ENCODE data around the gene KDM2A. TPM values are rescaled to one million over a fixed set of nuclear protein-coding genes. Genes with fewer than 3 reads are reported as not detected.
A peak's percentile ranks its signal among the peaks of the same experiment; 100 is the strongest.

Gene KDM2A
- total RNA-seq, 1 donor from 2014 or later, result 92.8 TPM

DNA sequence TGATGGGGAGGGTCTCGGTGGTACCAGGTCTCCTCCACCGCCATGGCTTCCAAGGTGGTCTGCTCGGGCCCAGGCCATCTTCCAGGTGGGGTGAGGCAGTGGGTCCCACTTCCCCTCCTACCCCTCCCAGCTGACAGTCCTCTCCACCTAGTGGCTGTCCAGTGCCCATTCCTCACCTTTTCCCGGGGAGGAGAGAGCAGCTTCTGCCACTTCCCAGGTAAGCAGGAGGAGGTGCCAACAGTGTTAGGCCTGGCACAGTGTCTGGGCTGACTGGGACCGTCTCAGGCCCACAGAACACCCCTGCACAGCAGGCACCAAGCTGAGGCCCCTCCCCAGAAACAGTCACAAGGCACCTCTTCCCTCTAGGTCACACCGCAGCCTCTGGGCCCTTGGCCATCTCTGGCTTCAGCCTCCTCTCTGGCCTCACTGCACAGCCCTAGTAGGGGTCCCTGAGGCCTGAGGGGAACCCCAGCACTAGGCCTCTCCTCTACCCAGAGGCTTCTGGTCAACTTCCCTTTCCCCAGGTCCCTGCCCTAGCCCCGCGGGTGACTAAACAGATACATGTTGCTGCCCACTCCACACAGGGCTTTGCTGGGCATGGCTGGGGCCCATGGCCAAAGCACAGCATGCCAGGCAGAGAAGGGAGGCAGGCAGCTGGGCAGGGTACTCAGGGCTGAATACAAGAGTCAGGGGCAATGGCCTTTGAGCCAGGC, 167.7 kb downstream of the KDM2A start:
- DNase-seq (ENCODE audit: low spot score) (no peak), ATAC-seq (peak; percentile 3)
- intact Hi-C loops (cut with DNase I), result no loop called here

DNA sequence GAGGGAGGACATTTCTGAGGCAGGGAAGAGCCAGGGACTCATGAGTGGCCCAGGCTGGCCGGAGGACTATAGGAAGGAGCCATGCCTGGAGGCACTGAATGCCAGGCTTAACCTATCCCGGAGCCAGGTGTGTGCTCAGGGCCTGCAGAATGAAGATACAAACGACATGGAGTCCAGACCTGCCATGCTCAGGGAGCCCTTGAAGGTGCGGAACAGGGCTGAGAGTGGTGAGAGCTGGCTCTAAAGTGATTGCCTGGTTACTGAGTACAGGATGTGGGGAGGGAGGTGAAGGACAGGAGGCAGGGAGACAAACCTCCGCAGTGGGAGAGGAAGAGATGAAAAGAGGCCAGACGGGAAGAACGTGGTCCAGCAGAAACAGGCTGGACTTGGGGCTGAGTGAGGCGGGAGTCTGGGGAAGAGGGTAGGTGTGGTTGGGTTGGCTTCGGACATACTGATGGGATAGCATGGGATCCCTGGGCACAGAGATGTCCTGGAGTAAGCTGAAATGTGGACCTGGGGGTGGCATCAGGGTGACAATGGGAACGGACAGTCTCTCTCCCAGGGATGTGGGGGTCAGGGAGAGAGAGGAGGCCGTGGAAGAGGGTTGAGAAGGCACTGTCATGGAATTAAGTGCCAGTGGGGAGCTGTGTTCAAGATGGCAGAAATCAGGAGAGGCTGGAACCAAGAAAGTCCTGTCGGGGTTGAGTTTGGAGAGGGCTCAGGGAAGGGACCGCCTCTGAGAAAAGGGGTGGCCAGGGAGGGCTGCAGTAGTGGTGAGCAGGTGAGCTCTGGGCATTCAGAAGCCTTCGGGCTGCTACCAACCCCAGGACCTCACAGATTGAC, 168.5 kb downstream of the KDM2A start:
- DNase-seq (ENCODE audit: low spot score), result no peak
- ATAC-seq, result no peak
- intact Hi-C loops (cut with DNase I), result no loop called here

DNA sequence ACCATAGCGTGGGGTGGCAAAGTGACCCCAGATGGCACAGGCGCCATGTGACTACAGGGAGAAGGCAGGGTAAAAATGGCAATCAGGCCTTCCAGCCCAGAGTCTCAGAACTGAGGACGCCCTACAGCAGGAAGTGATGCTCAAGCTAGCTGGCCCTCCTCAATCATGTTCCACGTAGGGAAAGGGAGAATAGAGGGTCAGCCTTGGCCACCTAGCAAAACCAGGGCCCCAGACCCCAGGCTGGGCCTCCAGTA, 169.1 kb downstream of the KDM2A start:
- DNase-seq (ENCODE audit: low spot score) (no peak), ATAC-seq (no peak)
- intact Hi-C loops (cut with DNase I), result no loop called here

DNA sequence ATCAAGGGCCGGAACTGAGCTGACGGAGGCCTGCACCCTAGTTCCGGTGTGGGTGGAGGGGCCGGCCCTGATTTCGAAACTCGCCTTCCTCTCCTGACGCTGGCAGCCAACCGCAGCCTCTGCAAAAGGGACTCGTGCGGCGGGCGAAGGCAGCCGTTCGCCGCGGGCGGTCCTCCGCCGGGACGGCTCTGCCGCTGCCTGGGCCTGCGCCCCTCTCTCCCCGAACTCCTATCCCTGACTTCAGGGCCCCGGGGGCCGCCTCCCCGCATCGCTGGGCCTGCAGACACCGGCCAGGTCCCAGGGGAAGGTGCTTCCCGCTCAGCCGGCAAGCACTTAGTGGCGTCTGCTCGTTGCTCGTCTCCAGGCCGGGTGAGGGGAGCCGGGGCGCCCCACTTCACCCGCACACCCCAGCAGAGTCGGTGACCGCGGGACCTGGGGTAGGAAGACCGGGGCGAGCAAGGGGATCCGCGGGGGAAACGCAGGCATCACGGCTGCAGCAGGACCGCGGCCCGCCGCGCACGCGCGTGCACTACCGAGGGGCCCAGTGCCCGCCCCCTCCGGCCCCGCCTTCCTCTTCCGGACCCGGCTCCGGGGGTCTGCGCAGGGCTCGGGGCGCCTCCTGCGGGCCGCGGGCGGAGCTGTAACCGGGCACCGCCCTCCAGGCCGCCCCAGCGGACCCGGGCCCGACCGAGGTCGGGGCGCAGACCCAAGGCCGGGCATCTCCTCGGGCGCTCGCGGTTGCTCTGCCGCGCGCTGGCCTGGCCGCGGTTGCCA, 169.6 kb downstream of the KDM2A start:
- intact Hi-C loops (cut with DNase I), result no loop called here
- peak; percentile 92 for DNase-seq (ENCODE audit: low spot score)
- ATAC-seq, result peak; percentile 84

DNA sequence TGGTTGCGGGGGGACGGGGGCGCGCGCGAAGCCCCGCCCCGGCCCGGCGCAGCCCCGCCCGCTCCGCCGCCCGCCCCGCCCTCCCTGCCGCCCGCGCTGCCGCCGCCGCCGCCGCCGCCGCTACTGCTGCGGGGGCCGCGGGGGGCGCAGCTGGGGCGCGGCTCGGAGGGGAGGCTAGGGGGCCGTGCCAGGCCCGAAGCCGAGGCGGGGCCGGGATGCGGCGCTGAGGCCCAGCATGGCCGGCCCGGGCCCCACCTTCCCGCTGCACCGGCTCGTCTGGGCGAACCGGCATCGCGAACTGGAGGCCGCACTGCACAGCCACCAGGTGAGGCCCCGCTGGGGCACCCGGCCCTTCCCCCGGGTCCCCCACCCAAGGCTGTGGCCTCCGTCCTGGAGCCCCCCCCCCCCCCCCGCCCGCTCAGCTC, 170.2 kb downstream of the KDM2A start, which contains the start of gene ANKRD13D:
Gene ANKRD13D, plus strand, starts transcription at position 78 of the 425 bp plus-strand sequence. Its CDS starts 158 bp downstream, at position 236.
- ATAC-seq (peak; percentile 28), DNase-seq (ENCODE audit: low spot score) (no peak)
- intact Hi-C loops (cut with DNase I), result no loop called here

DNA sequence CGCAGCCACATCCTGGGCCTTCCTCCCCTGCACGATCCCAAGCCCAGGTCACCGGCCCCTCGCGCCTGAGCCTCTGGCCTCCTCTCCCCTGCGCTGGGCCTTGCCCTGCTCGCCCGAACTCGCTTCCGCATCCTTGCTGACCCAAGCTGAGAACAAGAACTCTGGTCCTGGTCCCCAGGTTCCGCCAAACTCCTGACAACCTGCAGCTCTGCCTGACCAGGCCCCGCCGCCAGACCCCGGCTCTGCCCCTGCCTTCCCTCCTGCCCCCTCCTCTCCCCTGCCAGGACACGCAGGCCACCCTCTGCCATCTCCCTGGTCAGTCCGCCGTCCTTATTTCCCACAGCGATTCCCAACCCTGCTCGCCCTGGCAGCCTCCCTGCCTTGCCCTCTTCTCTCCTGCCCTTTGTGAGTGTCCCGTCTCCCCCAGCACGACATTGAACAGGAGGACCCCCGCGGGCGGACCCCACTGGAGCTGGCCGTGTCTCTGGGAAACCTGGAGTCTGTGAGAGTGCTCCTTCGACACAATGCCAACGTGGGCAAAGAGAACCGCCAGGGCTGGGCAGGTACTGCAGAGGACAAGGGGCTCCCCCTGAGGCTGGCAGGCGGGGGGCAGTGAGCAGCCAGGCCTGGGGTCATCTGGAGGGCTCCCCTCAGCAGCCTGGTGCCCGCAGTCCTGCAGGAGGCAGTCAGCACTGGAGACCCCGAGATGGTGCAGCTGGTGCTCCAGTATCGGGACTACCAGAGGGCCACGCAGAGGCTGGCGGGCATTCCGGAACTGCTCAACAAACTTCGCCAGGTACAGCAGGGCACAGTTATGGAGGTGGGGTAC, 170.8 kb downstream of the KDM2A start:
- no peak for ATAC-seq
- no peak for DNase-seq (ENCODE audit: low spot score)
- intact Hi-C loops (cut with DNase I), result no loop called here

DNA sequence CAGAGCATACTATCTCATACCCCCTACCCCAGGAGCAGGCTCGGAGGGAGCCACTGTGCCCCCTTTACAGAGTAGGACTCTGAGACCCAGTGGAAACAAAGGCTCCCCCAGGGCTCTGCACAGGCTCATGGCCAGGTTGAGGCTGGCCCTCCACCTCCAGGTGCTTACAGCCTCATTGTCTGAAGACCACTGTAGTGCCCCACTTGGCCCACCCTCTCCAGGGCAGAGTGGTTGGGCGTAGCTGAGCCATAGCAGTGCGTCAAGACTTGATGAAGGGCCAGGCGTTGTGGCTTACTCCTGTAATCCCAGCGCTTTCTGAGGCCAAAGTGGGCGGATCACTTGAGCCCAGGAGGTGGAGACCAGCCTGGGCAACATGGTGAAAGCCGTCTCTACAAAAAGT, 171.7 kb downstream of the KDM2A start:
- ATAC-seq (no peak), DNase-seq (ENCODE audit: low spot score) (no peak)

DNA sequence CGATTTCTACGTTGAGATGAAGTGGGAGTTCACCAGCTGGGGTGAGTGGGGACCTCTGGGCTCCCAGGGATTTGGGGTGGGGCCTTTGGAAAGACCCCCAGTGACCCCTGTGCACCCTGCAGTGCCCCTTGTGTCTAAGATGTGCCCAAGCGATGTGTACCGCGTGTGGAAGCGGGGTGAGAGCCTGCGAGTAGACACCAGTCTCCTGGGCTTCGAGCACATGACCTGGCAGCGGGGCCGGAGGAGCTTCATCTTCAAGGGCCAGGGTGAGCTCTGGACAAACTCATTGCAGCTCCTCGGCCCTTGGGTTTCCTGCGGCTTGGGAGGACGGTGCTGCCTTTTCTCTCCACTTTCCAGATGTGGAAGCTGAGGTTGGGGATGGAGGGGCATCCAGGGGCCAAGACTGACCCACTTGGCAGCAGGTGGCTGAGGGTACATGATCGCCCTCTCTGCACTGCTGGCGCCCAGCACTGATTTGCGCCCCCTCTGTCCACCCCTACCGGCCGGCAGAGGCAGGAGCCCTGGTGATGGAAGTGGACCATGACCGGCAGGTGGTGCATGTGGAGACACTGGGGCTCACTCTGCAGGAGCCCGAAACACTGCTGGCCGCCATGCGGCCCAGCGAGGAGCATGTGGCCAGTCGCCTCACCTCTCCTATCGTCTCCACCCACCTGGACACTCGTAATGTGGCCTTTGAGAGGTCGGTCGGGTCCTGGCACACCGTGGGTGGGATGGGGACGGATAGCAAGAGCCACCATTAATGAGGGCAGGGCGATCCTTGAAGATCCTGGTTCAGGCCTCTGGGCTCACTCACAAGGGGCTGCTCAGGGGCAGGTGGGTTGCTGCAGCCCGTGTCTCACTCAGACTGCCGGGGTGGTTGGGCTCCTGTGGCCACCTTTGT, 172.7 kb downstream of the KDM2A start:
- no peak for DNase-seq (ENCODE audit: low spot score)
- intact Hi-C loops (cut with DNase I), result no loop called here
- ATAC-seq, result no peak

More for the DNA sequence above, 171.7 kb downstream of the KDM2A start:
- intact Hi-C loops (cut with DNase I), result no loop called here

DNA sequence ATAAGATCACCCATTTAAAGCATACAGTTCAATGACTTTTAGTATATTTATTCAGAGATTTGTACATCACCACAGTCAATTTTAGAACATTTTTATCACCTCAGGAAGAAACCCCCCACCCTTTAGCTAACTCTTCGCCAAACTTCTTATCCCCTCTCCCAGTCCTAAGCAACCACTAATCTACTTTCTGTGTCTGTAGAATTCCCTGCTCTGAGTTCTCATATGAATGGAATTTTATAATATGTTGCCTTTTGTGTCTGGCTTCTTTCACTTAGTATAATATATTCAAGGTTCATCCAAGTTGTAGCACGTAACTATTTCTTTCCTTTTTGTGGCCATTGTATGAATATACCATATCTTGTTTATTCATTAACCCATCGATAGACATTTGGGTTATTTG, 173.6 kb downstream of the KDM2A start:
- intact Hi-C loops (cut with DNase I), result no loop called here
- DNase-seq (ENCODE audit: low spot score) (no peak), ATAC-seq (no peak)

DNA sequence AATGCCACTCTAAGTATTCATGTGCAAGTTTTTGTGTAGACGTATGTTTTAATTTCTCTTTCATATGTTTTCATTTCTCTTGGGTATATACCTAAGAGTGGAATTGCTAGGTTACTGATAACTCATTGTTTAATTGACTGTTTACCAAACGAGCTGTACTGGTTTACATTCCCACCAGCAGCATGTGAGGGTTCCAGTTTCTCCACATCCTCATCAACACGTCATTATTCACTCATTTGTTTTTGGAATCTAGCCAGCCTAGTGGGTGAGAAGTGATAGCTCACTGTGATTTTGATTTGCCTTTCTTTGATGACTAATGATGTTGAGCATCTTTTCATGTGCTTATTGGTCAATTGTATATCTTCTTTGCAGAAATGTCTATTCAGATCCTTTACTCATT, 174.0 kb downstream of the KDM2A start:
- no peak for DNase-seq (ENCODE audit: low spot score)
- ATAC-seq, result no peak
- intact Hi-C loops (cut with DNase I), result no loop called here

DNA sequence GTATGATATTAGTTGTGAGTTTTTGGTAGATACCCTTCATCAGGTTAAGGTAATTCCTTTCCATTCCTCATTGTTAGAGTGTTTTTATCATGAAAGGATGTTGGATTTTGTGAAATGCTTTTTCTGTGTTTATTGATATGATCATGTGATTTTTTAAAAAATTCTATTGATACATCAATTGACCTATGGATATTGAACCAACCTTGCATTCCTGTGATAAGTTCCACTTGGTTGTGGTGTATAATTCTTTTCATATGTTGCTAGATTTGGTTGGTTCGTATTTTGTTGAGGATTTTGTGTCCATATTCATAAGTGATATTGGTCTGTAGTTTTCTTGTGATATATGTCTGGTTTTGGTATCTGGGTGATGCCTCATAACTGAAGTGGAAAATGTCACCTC, 176.8 kb downstream of the KDM2A start:
- DNase-seq (ENCODE audit: low spot score) (no peak), ATAC-seq (no peak)
- intact Hi-C loops (cut with DNase I), result no loop called here

DNA sequence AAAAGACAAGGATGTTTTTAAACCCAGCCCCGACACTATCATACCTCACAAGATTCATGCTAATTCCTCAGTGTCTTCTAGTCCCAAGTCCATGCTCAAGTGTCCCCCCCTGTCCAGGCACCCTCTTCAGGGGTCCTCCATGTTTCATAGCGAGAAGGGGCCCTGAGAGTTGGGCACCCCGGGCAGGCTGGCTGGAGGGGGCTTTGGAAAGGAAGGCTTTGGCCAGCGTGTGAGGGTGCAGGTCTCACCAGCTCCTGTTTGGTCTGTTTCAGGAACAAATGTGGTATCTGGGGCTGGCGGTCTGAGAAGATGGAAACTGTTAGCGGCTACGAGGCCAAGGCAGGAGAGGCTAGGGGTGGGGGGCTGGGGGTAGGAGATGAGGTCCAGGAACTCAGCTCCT, 179.7 kb downstream of the KDM2A start:
- DNase-seq (ENCODE audit: low spot score) (no peak), ATAC-seq (no peak)
- intact Hi-C loops (cut with DNase I), result no loop called here

DNA sequence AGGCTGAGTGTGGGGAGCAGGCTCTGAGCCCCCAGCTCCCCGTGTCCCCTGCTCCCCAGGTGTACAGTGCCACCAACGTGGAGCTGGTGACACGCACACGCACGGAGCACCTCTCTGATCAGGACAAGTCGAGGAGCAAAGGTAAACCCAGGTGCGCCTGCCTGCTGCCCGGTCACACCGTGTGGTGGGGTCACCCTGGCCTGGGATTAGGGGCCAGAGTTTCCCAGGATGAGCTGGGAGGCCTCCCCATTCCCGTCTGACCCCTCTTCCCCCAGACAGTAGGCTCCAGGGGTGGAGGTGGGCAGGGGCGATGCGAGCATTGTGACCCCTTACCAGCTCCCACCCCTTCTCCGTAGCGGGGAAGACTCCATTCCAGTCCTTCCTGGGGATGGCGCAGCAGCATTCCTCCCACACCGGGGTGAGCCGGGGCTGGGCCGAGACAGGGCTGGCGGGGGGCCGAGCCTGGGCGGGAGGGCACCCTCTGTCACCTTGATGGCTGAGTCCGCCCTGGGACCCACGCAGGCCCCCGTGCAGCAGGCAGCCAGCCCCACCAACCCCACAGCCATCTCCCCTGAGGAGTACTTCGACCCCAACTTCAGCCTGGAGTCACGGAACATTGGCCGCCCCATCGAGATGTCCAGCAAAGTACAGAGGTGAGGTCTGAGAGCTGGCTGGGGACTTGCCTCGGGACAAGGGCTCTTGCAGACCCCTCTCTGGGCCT, 180.6 kb downstream of the KDM2A start:
- intact Hi-C loops (cut with DNase I), result no loop called here
- DNase-seq (ENCODE audit: low spot score) (peak; percentile 49), ATAC-seq (no peak)

DNA sequence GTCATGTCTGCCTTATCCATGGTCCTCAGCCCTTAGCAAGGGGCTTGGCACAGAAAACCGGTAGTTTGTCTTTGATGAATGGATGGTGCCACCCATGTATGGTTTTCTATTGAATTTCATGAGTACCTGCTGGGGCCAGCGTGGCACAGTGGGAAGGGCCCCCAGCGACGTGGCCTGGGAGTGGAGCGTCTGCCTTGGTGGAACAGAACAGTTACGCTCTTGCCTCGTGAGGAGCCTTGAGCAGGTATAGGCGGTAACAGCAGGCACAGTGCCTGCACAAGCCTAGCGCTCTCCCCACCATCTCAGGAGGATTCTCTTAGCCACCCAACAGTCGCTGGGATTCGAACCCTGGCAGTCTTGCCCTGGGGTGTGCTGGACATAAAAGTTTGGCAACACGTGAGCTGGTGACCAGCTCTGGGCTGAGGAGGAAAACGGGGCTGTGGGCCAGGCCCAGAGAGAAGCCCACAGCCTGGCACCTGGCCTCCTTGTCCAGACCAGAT, 181.2 kb downstream of the KDM2A start:
- intact Hi-C loops (cut with DNase I), result no loop called here
- ATAC-seq (no peak), DNase-seq (ENCODE audit: low spot score) (peak; percentile 45)

DNA sequence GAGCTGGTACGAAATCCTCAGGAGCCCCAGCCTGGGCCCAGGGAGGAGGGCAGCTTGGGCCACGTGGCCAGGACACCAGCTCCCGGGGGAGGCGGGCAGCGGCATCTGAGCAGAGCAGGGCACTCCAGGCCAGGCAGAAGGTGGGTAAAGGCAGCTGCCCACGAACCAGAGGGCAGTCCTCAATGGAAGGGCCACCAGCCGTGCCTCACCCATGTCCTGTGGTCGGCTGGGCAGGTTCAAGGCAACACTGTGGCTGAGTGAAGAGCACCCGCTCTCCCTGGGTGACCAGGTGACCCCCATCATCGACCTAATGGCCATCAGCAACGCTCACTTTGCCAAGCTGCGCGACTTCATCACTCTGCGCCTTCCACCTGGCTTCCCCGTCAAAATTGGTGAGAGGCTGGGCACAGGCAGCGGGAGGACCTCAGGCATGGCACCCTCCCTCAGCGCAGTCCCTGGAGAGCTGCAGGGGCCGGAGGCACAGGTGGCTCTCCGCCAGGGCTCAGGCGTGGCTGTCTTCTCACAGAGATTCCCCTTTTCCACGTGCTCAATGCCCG, 181.8 kb downstream of the KDM2A start:
- DNase-seq (ENCODE audit: low spot score), result peak; percentile 52
- ATAC-seq, result no peak
- intact Hi-C loops (cut with DNase I), result no loop called here

DNA sequence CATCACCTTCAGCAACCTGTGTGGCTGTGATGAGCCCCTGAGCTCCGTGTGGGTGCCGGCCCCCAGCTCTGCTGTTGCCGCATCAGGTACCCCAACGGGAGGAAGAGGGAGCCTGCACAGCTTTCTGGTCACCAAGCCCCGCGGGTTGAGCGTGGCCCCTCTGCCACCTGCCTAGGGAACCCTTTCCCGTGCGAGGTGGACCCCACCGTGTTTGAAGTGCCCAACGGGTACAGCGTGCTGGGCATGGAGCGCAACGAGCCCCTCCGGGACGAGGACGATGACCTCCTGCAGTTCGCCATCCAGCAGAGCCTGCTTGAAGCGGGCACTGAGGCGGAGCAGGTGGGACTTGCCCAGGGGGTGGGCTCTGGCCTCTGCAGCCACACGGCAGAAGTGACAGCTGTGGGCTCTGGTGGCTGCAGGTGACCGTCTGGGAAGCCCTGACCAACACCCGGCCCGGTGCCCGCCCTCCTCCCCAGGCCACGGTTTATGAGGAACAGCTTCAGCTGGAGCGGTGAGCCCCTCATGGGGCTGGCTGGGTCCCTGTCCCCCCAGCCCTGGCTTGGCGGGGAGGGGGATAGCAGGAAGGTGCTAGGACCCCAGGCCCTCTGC, 182.4 kb downstream of the KDM2A start:
- DNase-seq (ENCODE audit: low spot score) (peak; percentile 56), ATAC-seq (no peak)
- intact Hi-C loops (cut with DNase I), result no loop called here
